Measurements from ENCODE around the gene CNFN. TPM values are rescaled to one million over a fixed set of nuclear protein-coding genes. Genes with fewer than 3 reads are reported as not detected.

Gene CNFN
- total RNA-seq, 1 experiment from 2014 or later = 0.89 TPM

GRCh38 chr19:42368765-42369164 lies 21.3 kb downstream of the CNFN start:
- BruUV-seq (replicated peaks) = no TSS peak
- POLR2A ChIA-PET = no interaction called here
- Mint-ChIP-seq H3K9me3 (ENCODE audit: unreplicated experiment) (peaks cover 2% of the 10 kb centered on the region), H3K36me3 (ENCODE audit: insufficient read depth, unreplicated experiment) (peaks cover 19% of the 10 kb centered on the region), H3K4me3 (ENCODE audit: unreplicated experiment) (no peak overlapping the region), H3K4me1 (ENCODE audit: insufficient read depth, unreplicated experiment) (no peaks in the 10 kb centered on the region), H3K27me3 (ENCODE audit: insufficient read depth, unreplicated experiment) (no peaks in the 10 kb centered on the region), H3K27ac (ENCODE audit: low read depth, unreplicated experiment) (no peak overlapping the region)
- DNase-seq (ENCODE audit: unreplicated experiment) = no peak
- intact Hi-C loops (cut with micrococcal nuclease) = no loop called here
- CTCF ChIA-PET = no interaction called here
- TF ChIP-seq, protein P1, sequence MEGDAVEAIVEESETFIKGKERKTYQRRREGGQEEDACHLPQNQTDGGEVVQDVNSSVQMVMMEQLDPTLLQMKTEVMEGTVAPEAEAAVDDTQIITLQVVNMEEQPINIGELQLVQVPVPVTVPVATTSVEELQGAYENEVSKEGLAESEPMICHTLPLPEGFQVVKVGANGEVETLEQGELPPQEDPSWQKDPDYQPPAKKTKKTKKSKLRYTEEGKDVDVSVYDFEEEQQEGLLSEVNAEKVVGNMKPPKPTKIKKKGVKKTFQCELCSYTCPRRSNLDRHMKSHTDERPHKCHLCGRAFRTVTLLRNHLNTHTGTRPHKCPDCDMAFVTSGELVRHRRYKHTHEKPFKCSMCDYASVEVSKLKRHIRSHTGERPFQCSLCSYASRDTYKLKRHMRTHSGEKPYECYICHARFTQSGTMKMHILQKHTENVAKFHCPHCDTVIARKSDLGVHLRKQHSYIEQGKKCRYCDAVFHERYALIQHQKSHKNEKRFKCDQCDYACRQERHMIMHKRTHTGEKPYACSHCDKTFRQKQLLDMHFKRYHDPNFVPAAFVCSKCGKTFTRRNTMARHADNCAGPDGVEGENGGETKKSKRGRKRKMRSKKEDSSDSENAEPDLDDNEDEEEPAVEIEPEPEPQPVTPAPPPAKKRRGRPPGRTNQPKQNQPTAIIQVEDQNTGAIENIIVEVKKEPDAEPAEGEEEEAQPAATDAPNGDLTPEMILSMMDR (IDR thresholded peaks at IDR 0.05; ENCODE audit: unreplicated experiment) = no peak

DNA sequence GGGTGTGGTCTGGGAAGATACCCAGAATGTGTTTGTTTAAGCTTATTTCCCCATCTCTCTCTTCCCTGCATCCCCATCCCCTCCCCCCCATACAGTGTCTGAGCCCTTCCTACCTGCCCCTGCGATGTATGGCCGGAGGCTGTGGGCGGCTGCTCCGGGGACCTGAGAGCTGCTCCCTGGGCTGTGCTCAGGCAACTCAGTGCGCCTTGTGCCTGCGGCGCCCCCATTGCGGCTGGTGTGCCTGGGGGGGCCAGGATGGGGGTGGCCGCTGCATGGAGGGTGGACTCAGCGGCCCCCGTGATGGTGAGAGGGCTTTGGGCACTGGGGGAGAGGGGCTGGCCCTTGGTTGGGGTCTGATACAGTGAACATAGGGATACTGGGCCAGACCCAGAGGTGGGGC lies 21.7 kb downstream of the CNFN start:
- Mint-ChIP-seq H3K4me1 (ENCODE audit: insufficient read depth, unreplicated experiment) (no peaks in the 10 kb centered on the region), H3K9me3 (ENCODE audit: unreplicated experiment) (peaks cover 6% of the 10 kb centered on the region), H3K27me3 (ENCODE audit: insufficient read depth, unreplicated experiment) (no peaks in the 10 kb centered on the region), H3K27ac (ENCODE audit: low read depth, unreplicated experiment) (no peak overlapping the region), H3K4me3 (ENCODE audit: unreplicated experiment) (no peak overlapping the region), H3K36me3 (ENCODE audit: insufficient read depth, unreplicated experiment) (peaks cover 22% of the 10 kb centered on the region)
- intact Hi-C loops (cut with micrococcal nuclease) = no loop called here
- no TSS peak for BruUV-seq (replicated peaks)
- CTCF ChIA-PET = no interaction called here
- DNase-seq (ENCODE audit: unreplicated experiment) = no peak
- TF ChIP-seq, protein P1 (IDR thresholded peaks at IDR 0.05; ENCODE audit: unreplicated experiment) = no peak
- POLR2A ChIA-PET = no interaction called here

GRCh38 chr19:42367929-42368328 lies 22.2 kb downstream of the CNFN start:
- BruUV-seq (replicated peaks) = no TSS peak
- Mint-ChIP-seq H3K27me3 (ENCODE audit: insufficient read depth, unreplicated experiment) (no peaks in the 10 kb centered on the region), H3K36me3 (ENCODE audit: insufficient read depth, unreplicated experiment) (peaks cover 26% of the 10 kb centered on the region), H3K4me3 (ENCODE audit: unreplicated experiment) (no peak overlapping the region), H3K27ac (ENCODE audit: low read depth, unreplicated experiment) (no peak overlapping the region), H3K4me1 (ENCODE audit: insufficient read depth, unreplicated experiment) (no peaks in the 10 kb centered on the region), H3K9me3 (ENCODE audit: unreplicated experiment) (peaks cover 10% of the 10 kb centered on the region)
- ChIA-PET CTCF (no interaction called here), POLR2A (no interaction called here)
- TF ChIP-seq, protein P1 (IDR thresholded peaks at IDR 0.05; ENCODE audit: unreplicated experiment) = no peak
- no peak for DNase-seq (ENCODE audit: unreplicated experiment)
- intact Hi-C loops (cut with micrococcal nuclease) = no loop called here

DNA sequence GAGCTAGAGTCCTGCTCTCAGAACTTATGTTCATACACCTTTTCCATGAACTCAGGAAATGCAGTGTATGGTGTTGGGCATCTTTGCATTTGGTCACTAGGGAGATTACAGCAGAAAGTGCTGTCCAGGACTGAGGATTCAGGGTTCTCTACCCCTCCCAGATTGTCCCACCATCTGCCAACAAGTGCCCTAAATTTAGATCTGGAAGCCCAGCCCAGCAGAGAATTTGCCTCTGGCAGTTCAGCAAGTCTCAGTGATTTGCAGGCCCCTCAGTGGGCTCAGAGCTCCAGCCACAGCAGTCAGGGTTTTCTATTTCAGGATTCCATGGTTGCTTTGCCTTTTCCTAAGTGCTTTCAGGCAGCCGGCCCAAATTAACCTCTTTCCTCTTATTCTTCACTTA lies 23.4 kb downstream of the CNFN start:
- Mint-ChIP-seq H3K4me1 (ENCODE audit: insufficient read depth, unreplicated experiment) (no peaks in the 10 kb centered on the region), H3K9me3 (ENCODE audit: unreplicated experiment) (peaks cover 10% of the 10 kb centered on the region), H3K27me3 (ENCODE audit: insufficient read depth, unreplicated experiment) (no peaks in the 10 kb centered on the region), H3K4me3 (ENCODE audit: unreplicated experiment) (no peak overlapping the region), H3K36me3 (ENCODE audit: insufficient read depth, unreplicated experiment) (peaks cover 32% of the 10 kb centered on the region), H3K27ac (ENCODE audit: low read depth, unreplicated experiment) (no peak overlapping the region)
- CTCF ChIA-PET = no interaction called here
- TF ChIP-seq, protein P1 (IDR thresholded peaks at IDR 0.05; ENCODE audit: unreplicated experiment) = no peak
- intact Hi-C loops (cut with micrococcal nuclease) = no loop called here
- POLR2A ChIA-PET = no interaction called here
- DNase-seq (ENCODE audit: unreplicated experiment) = no peak
- BruUV-seq (replicated peaks) = no TSS peak

Data from MCF 10A (cell line).